T-helper 2 cell treated with Interferon-gamma antibody and Interleukin-4, amounts not matched to agents 5 μg/mL and 100 μg/mL, for 36 hours (primary cell): ENCODE data around the gene TMEM125.
A peak's percentile ranks its signal among the peaks of the same experiment; 100 is the strongest.

ENCODE experiments used
- DNase-seq: peaks from one replicate; pipeline ENCODE4 v3.0.0; 2021; ENCODE audit warnings: low spot score
- H3K27ac Mint-ChIP-seq: one replicate; pipeline ENCODE4 v1.8.0; 2021; ENCODE audit warnings: mild to moderate bottlenecking, mixed read lengths
- H3K27me3 Mint-ChIP-seq: one replicate; pipeline ENCODE4 v1.8.0; 2021; ENCODE audit warnings: low read depth, mixed read lengths
- H3K36me3 Mint-ChIP-seq: one replicate; pipeline ENCODE4 v1.8.0; 2021; ENCODE audit warnings: low read depth, mixed read lengths
- H3K4me1 Mint-ChIP-seq: one replicate; pipeline ENCODE4 v1.8.0; 2021; ENCODE audit warnings: low read depth, mixed read lengths
- H3K4me3 Mint-ChIP-seq: one replicate; pipeline ENCODE4 v1.8.0; 2022; ENCODE audit warnings: mild to moderate bottlenecking, moderate library complexity, mixed read lengths
- H3K9me3 Mint-ChIP-seq: one replicate; pipeline ENCODE4 v1.8.0; 2021; ENCODE audit warnings: mixed read lengths

TMEM125 gene

DNA sequence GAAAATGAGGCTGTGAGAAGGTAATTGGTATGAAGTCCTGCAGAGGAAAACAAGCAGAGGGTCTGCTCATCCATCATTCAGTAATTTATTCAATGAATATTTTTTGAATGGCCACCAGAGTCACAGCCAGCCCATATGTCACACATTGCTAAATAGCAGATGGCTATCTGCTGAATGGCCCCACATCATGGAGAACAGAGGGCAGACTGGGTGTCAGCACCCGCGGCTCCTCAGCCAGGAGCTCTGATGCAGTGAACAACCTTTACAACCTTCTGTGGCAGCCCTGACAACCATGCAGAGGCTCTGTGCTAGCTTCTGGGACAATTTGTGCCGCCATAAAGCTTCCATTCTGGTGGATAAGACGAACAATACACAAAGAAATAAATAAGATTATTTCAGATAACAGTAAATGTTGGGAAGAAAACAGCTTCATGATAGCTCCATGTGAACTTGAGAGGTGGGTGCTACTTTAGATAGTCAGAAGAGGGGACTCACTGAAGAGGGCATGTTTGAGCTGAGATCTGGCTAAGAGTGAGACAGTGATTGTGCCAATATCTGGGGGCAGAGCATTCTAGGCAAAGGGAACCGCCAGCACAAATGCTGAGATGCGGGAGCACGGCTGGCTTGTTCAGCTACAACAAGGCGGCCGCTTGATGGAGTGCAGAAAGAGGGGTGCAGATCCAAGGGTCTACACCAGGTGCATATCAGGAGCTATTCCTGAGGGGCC, 18.4 kb downstream of the TMEM125 start:
- Mint-ChIP-seq H3K27me3 (peaks cover 3% of the 10 kb centered on the region), H3K27ac (no peak overlapping the region), H3K4me3 (no peak overlapping the region), H3K4me1 (no peaks in the 10 kb centered on the region), H3K36me3 (no peaks in the 10 kb centered on the region), H3K9me3 (no peaks in the 10 kb centered on the region)
- no peak for DNase-seq

- no peak overlapping the region for H3K4me3 Mint-ChIP-seq
- no peaks in the 10 kb centered on the region for H3K9me3 Mint-ChIP-seq
- H3K36me3 Mint-ChIP-seq = no peaks in the 10 kb centered on the region
- no peak for DNase-seq
- H3K4me1 Mint-ChIP-seq = no peaks in the 10 kb centered on the region
- H3K27ac Mint-ChIP-seq = no peak overlapping the region
- H3K27me3 Mint-ChIP-seq = peaks cover 3% of the 10 kb centered on the region
These were observed 19.3 kb downstream of the TMEM125 start for GRCh38 chr1:43288785-43289706.

DNA sequence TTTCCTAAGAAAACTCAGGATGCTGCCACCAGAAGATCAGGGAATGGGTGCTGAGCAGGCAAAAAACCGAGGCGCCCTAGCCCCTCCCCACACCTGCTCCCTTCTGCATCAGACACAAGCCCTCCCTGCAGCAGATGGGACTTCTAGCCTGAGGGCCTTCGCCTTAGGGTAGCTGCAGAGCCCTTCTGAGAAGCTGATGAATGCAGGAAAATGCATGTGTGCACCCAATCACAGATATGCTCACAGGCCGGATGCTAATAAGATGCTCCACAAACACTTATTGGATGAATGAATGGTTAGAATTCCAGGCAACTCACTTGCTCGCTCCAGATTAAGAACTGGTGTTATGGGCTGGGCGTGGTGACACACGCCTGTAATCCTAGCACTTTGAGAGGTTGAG, 22.4 kb downstream of the TMEM125 start:
- H3K27ac Mint-ChIP-seq = no peak overlapping the region
- H3K9me3 Mint-ChIP-seq = no peaks in the 10 kb centered on the region
- no peak overlapping the region for H3K4me3 Mint-ChIP-seq
- H3K27me3 Mint-ChIP-seq = peaks cover 2% of the 10 kb centered on the region
- no peaks in the 10 kb centered on the region for H3K36me3 Mint-ChIP-seq
- H3K4me1 Mint-ChIP-seq = peaks cover 23% of the 10 kb centered on the region
- DNase-seq = no peak

- no peaks in the 10 kb centered on the region for H3K27me3 Mint-ChIP-seq
- DNase-seq = no peak
- no peaks in the 10 kb centered on the region for H3K9me3 Mint-ChIP-seq
- no peak overlapping the region for H3K27ac Mint-ChIP-seq
- H3K4me3 Mint-ChIP-seq = no peak overlapping the region
- no peaks in the 10 kb centered on the region for H3K36me3 Mint-ChIP-seq
- H3K4me1 Mint-ChIP-seq = peaks cover 23% of the 10 kb centered on the region
These were observed 22.9 kb downstream of the TMEM125 start for GRCh38 chr1:43292679-43293078.

GRCh38 chr1:43293176-43293575, 23.4 kb downstream of the TMEM125 start:
- no peak for DNase-seq
- Mint-ChIP-seq H3K9me3 (no peaks in the 10 kb centered on the region), H3K4me1 (peaks cover 23% of the 10 kb centered on the region), H3K36me3 (no peaks in the 10 kb centered on the region), H3K27me3 (no peaks in the 10 kb centered on the region), H3K27ac (peak overlapping the region; percentile 22), H3K4me3 (no peak overlapping the region)

DNA sequence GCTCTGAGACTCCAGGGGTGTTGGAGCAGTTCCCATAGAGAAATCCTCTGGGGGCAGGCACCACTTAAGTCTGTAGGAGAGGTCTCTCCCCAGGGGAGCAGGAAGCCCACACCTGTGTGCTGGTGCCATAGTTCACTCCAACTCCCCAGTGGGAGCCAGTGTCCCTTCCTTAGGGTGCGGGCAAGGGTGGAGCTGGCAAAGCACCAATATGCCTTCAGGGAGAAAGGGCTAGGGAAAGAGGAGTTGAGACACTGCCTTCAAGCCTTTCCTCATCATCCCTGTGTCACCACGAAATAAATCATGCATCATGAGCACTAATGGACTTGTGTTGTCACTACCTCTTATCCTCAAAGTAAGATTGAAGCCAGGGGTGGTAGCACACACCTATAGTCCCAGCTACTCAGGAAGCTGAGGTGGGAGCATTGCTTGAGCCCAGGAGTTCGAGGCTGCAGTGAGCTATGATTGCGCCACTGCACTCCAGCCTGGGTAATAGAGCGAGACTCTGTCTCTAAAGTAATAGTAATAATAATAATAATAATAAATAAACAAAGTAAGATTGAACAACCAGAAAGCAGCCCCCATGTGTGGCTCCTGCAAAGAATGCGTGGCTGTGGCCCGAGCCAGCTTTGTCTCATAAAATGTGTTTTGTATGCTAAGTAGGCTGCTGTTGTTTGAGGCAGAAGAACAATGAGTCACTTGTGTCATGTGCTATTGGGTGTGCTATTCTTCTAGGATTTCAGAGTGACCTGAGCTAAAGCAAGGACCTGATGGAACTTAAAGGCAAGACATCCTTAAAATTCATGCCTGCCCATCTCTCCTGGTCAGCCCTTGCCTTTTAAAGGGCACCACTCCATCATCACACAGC, 24.3 kb downstream of the TMEM125 start:
- Mint-ChIP-seq H3K27me3 (no peaks in the 10 kb centered on the region), H3K4me3 (no peak overlapping the region), H3K4me1 (peaks cover 23% of the 10 kb centered on the region), H3K9me3 (no peaks in the 10 kb centered on the region), H3K36me3 (no peaks in the 10 kb centered on the region), H3K27ac (peak overlapping the region; percentile 75)
- no peak for DNase-seq

DNA sequence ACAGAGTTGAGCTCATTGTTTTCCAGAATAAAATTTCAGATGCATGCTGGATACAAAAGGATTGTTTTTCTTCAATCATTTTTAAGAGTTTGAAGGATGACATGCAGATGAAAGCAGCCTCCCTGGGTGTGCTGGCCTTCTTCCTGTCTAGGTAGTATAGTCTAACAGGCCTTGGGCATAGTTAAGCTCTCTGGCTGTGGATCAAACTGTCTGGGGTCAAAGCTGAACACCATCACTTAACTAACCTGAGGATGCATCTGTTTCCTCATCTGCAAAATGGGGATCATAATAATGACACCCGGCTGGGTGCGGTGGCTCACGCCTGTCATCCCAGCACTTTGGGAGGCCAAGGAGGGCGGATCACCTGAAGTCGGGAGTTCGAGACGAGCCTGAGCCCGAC, 25.0 kb downstream of the TMEM125 start:
- no peaks in the 10 kb centered on the region for H3K36me3 Mint-ChIP-seq
- no peak for DNase-seq
- no peaks in the 10 kb centered on the region for H3K27me3 Mint-ChIP-seq
- H3K9me3 Mint-ChIP-seq = no peaks in the 10 kb centered on the region
- peak overlapping the region; percentile 75 for H3K27ac Mint-ChIP-seq
- H3K4me3 Mint-ChIP-seq = no peak overlapping the region
- H3K4me1 Mint-ChIP-seq = peaks cover 23% of the 10 kb centered on the region

DNA sequence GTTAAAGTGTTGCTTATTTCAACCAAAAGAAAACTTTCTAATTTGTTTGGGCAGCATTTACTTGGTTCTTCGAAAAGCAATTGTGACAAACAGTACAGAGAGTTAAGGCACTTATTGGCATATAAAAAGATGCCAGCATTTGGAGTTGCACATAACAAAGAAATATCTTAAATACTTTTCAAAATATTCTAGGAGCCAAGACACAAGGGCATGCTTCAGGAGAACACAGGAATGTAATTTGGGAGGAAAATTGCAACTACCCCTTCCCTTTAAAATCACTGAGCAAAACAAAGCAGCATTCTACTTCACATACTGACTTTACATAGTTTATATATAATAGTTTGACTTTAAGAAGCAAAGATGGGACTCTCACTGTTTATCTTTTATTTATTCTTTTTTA, 26.4 kb downstream of the TMEM125 start:
- H3K27ac Mint-ChIP-seq = peak overlapping the region; percentile 80
- H3K27me3 Mint-ChIP-seq = no peaks in the 10 kb centered on the region
- DNase-seq = no peak
- H3K36me3 Mint-ChIP-seq = no peaks in the 10 kb centered on the region
- peak overlapping the region; percentile 32 for H3K4me3 Mint-ChIP-seq
- H3K4me1 Mint-ChIP-seq = peaks cover 23% of the 10 kb centered on the region
- no peaks in the 10 kb centered on the region for H3K9me3 Mint-ChIP-seq

GRCh38 chr1:43298055-43298454, 28.3 kb downstream of the TMEM125 start:
- Mint-ChIP-seq H3K27me3 (no peaks in the 10 kb centered on the region), H3K4me3 (no peak overlapping the region), H3K27ac (no peak overlapping the region), H3K36me3 (no peaks in the 10 kb centered on the region), H3K9me3 (no peaks in the 10 kb centered on the region), H3K4me1 (peaks cover 23% of the 10 kb centered on the region)
- no peak for DNase-seq

DNA sequence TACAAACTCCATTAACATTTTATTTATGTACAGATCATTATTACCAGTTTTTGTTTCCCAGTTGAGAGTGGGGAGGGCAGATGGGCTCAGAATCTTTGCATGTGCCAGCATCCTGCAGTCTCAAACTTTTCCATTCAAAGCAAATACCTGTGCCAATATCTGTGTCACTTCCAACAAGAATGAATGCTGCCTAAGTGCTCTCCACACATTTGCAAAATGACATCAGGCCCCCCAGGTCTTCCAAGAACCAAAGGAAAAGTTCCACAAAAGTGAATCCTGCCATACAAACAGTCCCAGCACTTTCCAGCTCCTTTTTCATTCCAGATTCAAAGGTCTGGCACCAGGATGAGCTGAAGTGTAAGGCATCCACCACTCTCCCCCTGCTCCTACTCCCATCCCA, 29.3 kb downstream of the TMEM125 start:
- DNase-seq = no peak
- H3K27me3 Mint-ChIP-seq = no peaks in the 10 kb centered on the region
- H3K27ac Mint-ChIP-seq = no peak overlapping the region
- no peaks in the 10 kb centered on the region for H3K9me3 Mint-ChIP-seq
- no peak overlapping the region for H3K4me3 Mint-ChIP-seq
- no peaks in the 10 kb centered on the region for H3K36me3 Mint-ChIP-seq
- peaks cover 23% of the 10 kb centered on the region for H3K4me1 Mint-ChIP-seq

DNA sequence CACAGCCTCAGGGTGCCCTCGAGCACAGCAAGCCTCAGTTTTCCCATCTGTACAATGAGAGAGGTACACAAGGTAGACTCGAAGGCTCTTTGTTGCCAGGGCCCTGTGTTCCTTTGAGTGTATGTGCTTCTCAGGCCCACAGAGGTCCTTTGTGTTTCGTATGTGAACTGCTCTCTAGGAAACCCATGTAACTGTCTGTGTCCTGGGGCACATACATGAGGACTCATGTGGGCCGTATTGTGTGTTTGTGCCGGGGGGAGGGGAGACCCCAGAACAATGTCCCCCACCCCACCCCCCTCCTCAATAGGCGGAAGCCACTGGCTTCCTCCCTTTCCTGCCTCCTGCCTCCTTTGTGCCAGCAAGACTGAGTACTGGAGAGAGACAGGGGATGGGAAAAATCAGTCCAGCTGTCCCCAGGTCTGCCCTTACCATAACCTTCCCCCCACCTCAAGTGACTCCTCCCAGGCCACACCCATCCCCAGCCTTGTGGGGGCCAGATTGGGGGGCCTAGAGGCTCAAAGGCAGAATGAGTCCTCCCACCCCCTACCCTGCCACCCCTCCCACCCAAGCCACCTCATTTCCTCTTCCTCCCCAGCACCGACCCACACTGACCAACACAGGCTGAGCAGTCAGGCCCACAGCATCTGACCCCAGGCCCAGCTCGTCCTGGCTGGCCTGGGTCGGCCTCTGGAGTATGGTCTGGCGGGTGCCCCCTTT, 30.8 kb downstream of the TMEM125 start, which contains the start of gene TIE1:
Gene TIE1 (plus strand): TSS at position 605 of the 717 bp plus-strand sequence. CDS start 90 bp downstream, at position 695.
- Mint-ChIP-seq H3K27ac (no peak within 1 kb of the TSS), H3K36me3 (no peaks in the 10 kb centered on the region), H3K4me3 (no peak within 1 kb of the TSS), H3K9me3 (no peaks in the 10 kb centered on the region), H3K4me1 (peaks cover 14% of the 10 kb centered on the region), H3K27me3 (no peaks in the 10 kb centered on the region)
- DNase-seq = no peak

DNA sequence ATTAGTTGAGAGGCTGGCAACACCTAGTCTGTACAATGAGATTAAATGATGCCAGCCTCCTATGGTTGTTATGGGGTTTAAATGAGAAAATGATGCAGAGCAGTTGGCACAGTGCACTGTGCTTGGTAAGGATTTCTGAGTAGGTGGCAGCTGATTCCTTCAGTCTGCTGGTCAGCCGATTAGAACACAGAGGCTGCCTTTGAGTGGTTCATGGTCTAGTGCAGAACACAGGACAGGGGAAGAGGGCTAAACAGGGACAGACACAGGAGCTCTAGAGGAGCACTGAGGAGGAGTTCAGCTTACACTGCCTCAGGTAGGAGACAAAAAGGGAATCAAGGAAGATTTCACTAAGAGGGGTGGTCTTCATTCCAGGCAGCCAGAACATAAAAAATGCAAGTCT, 32.4 kb downstream of the TMEM125 start:
- no peak overlapping the region for H3K4me3 Mint-ChIP-seq
- no peaks in the 10 kb centered on the region for H3K4me1 Mint-ChIP-seq
- no peaks in the 10 kb centered on the region for H3K36me3 Mint-ChIP-seq
- no peaks in the 10 kb centered on the region for H3K9me3 Mint-ChIP-seq
- no peaks in the 10 kb centered on the region for H3K27me3 Mint-ChIP-seq
- no peak for DNase-seq
- no peak overlapping the region for H3K27ac Mint-ChIP-seq

DNA sequence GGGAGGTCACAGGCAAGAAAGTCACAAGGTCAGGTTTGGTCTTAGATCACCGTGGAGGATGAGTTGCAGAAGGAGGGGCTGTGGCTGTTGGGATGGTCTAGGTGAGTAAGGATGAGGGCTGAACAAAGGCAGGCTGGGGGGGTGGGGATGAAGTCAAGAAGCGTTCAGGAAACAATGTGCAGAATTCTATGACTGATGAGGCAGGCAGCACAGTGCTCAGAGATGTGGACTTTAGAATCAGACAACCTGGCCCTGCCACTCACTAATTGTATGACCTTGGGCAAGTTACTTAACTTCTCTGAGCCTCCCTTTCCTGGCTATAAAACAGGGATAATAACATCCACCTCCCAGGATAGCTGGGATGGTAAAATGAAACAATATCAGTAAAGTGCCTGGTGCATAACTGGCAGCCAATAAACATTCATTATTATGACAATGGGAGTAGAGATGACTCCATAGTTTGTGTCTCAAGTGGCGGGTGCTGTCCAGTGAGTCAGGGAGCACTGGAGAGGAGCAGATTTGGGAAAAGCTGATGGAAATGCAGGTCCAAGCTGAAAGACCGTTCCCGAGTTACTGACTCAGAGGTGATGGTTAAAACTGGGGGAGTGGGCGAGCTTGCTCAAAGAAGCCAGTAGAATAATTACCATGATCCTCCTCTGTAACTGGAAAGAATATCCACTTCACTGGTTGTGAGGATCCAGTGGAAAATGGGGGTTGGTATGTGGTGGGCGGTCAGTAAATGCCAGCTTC, 33.1 kb downstream of the TMEM125 start:
- Mint-ChIP-seq H3K4me1 (no peaks in the 10 kb centered on the region), H3K36me3 (no peaks in the 10 kb centered on the region), H3K4me3 (no peak overlapping the region), H3K9me3 (no peaks in the 10 kb centered on the region), H3K27me3 (no peaks in the 10 kb centered on the region), H3K27ac (no peak overlapping the region)
- DNase-seq = no peak
